Thymus (tissue), 11 donors: ENCODE measurements around the gene RAB31. TPM values are rescaled to one million over a fixed set of nuclear protein-coding genes. Genes with fewer than 3 reads are reported as not detected.
"Not testable (repeated sequence)": the region's sequence is repeated elsewhere in the genome, so short reads cannot be mapped to it uniquely, and the experiment has no call there.

Experiments
- DNase-seq, 9 donors: peaks; one replicate each; pipeline ENCODE4 v3.0.0-alpha.2; 2013; ENCODE audit warnings: low spot score in 9 of 9, low read depth in 6 of 9, missing footprints in 1 of 9
- H3K27ac ChIP-seq, 2 donors: one replicate each; pipeline ENCODE4 v1.5.1; 2013; ENCODE audit warnings: control low read depth in 1 of 2, low read depth in 1 of 2, low read length in 1 of 2, mild to moderate bottlenecking in 1 of 2, moderate library complexity in 1 of 2
- H3K27me3 ChIP-seq, 2 donors: one replicate each; pipeline ENCODE4 v1.5.1; 2013; ENCODE audit warnings: low read length in 1 of 2; ENCODE audit not compliant: control insufficient read depth in 2 of 2, insufficient read depth in 1 of 2
- H3K36me3 ChIP-seq, 2 donors: one replicate each; pipeline ENCODE4 v1.5.1; 2013; ENCODE audit warnings: low read length in 1 of 2, mild to moderate bottlenecking in 1 of 2, moderate library complexity in 1 of 2; ENCODE audit not compliant: control insufficient read depth in 2 of 2, insufficient read depth in 2 of 2
- H3K4me1 ChIP-seq, 2 donors: one replicate each; pipeline ENCODE4 v1.5.1; 2013; ENCODE audit warnings: low read length in 2 of 2; ENCODE audit not compliant: control insufficient read depth in 2 of 2, insufficient read depth in 2 of 2
- H3K4me3 ChIP-seq, 2 donors: one replicate each; pipeline ENCODE4 v1.5.1; 2013; ENCODE audit warnings: low read length in 2 of 2, control low read depth in 1 of 2, mild to moderate bottlenecking in 1 of 2
- H3K9me3 ChIP-seq, 2 donors: one replicate each; pipeline ENCODE4 v1.5.1; 2013; ENCODE audit warnings: low read length in 1 of 2, mild to moderate bottlenecking in 1 of 2; ENCODE audit not compliant: control insufficient read depth in 2 of 2, insufficient read depth in 1 of 2
- WGBS: extraction: QIAGEN DNeasy Blood & Tissue Kit; methylation state at CpG from one replicate; pipeline ENCODE4 v1.1.7; 2013; 5-methylcytosine and 5-hydroxymethylcytosine counted together
- polyA plus RNA-seq: library from polyadenylated mRNA; stranded (reverse); fragments of 200-250 nt; gene quantifications from one replicate; pipeline ENCODE4 v1.2.3, GENCODE V29; 2013
- total RNA-seq: library from RNA; stranded (reverse); fragments of 120-200 nt; gene quantifications from one replicate; pipeline ENCODE4 v1.2.4, GENCODE V29; 2013
- donor health status: healthy.

RAB31 gene
- total and polyA plus RNA-seq, 2 donors, result 10.1 to 17.8 TPM

GRCh38 chr18:9849407-9850283 lies 141.5 kb downstream of the RAB31 start:
- Histone ChIP-seq H3K4me1 (peaks cover 0 to 10% of the 10 kb centered on the region in 2 donors), H3K4me3 (no peak overlapping the region), H3K36me3 (no peaks in the 10 kb centered on the region), H3K9me3 (no peaks in the 10 kb centered on the region), H3K27ac (no peak overlapping the region), H3K27me3 (no peaks in the 10 kb centered on the region)
- DNase-seq, result no peak
- 38% methylated on average over 18 of the region's 18 CpGs for WGBS

DNA sequence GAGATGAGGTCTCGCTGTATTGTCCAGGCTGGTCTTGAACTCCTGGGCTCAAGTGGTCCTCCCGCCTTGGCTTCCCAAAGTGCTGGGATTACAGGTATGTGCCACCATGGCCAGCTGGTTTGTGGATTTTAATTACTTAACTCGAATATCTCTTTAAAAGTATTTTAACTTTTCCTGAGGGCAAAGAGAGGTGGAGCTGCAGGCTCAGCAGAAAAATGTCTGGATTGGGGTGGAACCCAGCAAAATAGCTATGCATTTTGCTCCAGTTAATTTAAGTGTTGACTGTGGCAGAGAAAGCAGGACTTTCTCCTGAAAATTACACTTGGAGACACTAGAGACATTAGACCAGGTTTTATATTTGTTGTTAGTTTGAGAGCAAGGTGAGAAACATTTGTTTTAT lies 142.2 kb downstream of the RAB31 start:
- no peak overlapping the region for H3K4me3 ChIP-seq
- H3K36me3 ChIP-seq, result no peaks in the 10 kb centered on the region
- WGBS, result 97% methylated on average over 3 of the region's 3 CpGs
- no peaks in the 10 kb centered on the region for H3K27me3 ChIP-seq
- no peak overlapping the region for H3K27ac ChIP-seq
- H3K4me1 ChIP-seq, result peaks cover 0 to 10% of the 10 kb centered on the region in 2 donors
- H3K9me3 ChIP-seq, result no peaks in the 10 kb centered on the region
- no peak for DNase-seq

DNA sequence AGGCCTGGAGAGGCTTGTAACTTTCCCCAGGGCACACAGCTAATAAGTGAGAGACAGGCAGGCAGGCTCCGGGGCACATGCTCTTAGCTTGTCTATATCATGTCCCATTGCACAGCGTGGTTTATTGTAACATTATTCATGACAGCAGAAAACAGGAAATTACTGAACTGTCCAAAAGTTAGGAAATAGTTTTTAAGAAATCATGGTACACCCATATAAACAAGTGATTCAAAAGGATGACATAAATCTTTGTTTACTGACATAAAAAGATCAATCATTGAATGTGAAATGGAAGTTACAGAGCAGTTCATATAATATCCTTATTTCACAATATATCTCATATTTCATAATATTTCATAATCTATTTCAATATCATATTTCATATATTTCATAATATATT lies 143.4 kb downstream of the RAB31 start:
- Histone ChIP-seq H3K36me3 (no peaks in the 10 kb centered on the region), H3K4me1 (peaks cover 0 to 10% of the 10 kb centered on the region in 2 donors), H3K9me3 (no peaks in the 10 kb centered on the region), H3K4me3 (no peak overlapping the region), H3K27ac (no peak overlapping the region), H3K27me3 (no peaks in the 10 kb centered on the region)
- 91% methylated on average over 2 of the region's 2 CpGs for WGBS
- no peak for DNase-seq

DNA sequence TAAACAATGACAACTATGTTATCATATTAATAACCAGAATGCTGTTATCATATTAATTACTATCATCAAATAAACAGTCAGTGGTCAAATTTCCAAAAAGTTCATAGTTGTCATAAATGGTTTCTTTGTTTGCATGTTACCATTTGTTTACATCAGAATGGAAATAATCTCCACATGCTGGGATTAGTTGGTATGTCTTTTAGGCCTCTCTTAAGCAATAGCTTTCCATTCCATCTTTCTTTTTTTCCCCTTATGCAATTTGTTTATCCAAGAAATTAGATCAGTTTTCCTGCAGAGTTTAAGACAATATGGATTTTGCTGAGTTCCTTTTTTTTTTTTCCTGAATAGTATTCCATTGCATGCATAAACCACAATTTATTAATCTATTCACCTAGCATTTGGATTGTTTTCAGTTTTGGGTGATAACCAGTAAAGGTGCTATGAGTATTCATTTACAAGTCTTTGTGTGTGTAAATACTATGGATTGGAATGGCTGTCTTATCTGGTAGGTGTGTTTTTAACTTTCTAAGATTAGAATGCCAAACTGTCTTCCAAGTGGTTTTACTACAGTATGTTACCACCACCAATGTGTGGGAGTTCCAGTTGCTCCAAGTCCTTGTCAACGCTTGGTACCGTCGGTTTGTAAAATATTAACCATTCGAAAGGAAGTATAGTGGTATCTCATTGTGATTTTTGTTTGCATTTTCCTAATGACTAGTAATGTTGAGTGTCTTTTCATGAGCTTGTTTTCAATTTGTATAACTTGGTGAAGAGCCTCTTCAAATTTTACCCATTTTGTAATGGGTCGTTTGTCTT lies 144.4 kb downstream of the RAB31 start:
- no peak overlapping the region for H3K27ac ChIP-seq
- H3K4me3 ChIP-seq, result no peak overlapping the region
- WGBS, result 97% methylated on average over 5 of the region's 5 CpGs
- no peaks in the 10 kb centered on the region for H3K27me3 ChIP-seq
- H3K4me1 ChIP-seq, result peaks cover 0 to 5% of the 10 kb centered on the region in 2 donors
- DNase-seq, result no peak
- H3K9me3 ChIP-seq, result no peaks in the 10 kb centered on the region
- H3K36me3 ChIP-seq, result no peaks in the 10 kb centered on the region

DNA sequence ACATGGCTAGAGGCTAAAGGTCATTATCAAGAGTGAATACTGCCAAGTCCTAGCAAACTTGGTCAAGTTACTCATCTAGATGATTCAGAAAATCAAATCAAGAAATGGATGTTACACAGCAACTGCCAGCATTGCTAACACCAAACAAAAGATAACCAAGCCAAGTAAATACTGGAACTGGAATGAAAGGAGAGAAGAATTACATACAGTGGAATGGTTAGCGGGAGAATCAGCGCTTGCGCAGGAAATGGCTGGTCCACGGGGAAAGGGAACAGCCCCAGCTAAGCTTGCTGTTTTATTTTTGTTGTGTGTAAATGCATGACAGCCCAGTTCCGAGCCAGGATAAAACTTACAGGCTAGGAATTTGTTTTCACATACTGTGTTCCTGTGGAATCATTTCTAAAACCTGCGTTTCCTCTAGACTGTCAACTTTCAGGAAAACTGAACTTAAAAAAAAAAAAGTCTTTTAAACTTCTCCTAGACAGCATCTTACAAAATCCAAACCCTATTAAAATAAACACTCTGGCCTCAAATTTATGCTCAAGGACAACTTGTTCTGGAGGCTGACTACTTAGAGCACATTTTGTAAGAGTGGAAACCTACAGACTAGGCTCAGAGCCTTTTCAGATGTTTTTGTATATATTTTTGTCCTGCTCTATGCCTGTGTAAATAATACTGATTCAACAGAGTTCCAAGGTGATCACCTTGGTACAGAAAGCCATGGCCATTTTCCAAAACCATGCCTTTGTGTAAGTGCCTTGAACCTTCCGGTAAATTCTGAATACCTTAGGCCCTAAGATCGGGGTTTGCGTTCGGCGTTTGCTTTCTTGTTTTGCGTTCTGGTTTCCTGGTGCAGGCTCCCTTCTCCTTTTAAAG lies 146.9 kb downstream of the RAB31 start:
- Histone ChIP-seq H3K36me3 (no peaks in the 10 kb centered on the region), H3K4me3 (no peak overlapping the region), H3K27ac (no peak overlapping the region), H3K27me3 (no peaks in the 10 kb centered on the region), H3K9me3 (no peaks in the 10 kb centered on the region), H3K4me1 (peaks cover 0 to 6% of the 10 kb centered on the region in 2 donors)
- no peak for DNase-seq
- WGBS, result 97% methylated on average over 12 of the region's 12 CpGs

GRCh38 chr18:9855681-9856080 lies 147.6 kb downstream of the RAB31 start:
- no peak overlapping the region for H3K27ac ChIP-seq
- H3K9me3 ChIP-seq, result no peaks in the 10 kb centered on the region
- no peak for DNase-seq
- no peaks in the 10 kb centered on the region for H3K36me3 ChIP-seq
- peaks cover 0 to 6% of the 10 kb centered on the region in 2 donors for H3K4me1 ChIP-seq
- no peak overlapping the region for H3K4me3 ChIP-seq
- WGBS, result 96% methylated on average over 9 of the region's 9 CpGs
- H3K27me3 ChIP-seq, result no peaks in the 10 kb centered on the region

DNA sequence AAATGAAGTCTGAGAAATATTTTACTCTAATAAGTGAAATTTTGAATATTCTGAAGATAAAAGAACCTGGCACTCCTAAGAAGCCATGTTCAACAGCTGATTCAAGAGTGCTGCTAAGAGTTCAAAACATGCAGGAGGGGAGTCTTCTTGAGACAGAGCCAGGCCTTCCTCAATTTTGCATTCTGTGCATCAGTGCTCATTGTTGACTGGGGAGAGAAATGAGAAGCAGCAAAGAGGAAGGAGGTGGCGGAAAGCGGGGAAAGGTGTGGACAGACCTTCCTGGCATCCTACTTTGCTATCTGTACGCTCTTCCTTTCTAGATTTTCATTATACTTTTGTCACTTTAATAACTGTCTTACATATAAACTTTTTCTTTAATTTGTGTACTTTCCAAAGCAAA lies 148.0 kb downstream of the RAB31 start:
- 98% methylated on average over 3 of the region's 3 CpGs for WGBS
- H3K4me3 ChIP-seq, result no peak overlapping the region
- no peaks in the 10 kb centered on the region for H3K9me3 ChIP-seq
- H3K4me1 ChIP-seq, result peaks cover 0 to 6% of the 10 kb centered on the region in 2 donors
- DNase-seq, result no peak
- no peaks in the 10 kb centered on the region for H3K27me3 ChIP-seq
- no peaks in the 10 kb centered on the region for H3K36me3 ChIP-seq
- no peak overlapping the region for H3K27ac ChIP-seq

- not testable (repeated sequence) for DNase-seq, H3K36me3 ChIP-seq, H3K9me3 ChIP-seq, H3K4me1 ChIP-seq, H3K27ac ChIP-seq, H3K4me3 ChIP-seq, H3K27me3 ChIP-seq
- 96% methylated on average over 4 of the region's 4 CpGs for WGBS
Measured at GRCh38 chr18:9857479-9857998, 149.4 kb downstream of the RAB31 start.
